AG10803 (cell line): ENCODE measurements around the gene NCK1.

ENCODE experiments used
- DNase-seq: peaks from one replicate; pipeline ENCODE4 v3.0.0; 2010; ENCODE audit warnings: low read depth
- H3K4me3 ChIP-seq: 2 replicates; pipeline ENCODE4 v1.5.1; 2011; ENCODE audit warnings: mild to moderate bottlenecking, low read length, control low read depth
- TF ChIP-seq, protein P1 (sequence below): conservative IDR thresholded peaks from 2 replicates; pipeline ENCODE4 v1.5.1; 2011; ENCODE audit warnings: mild to moderate bottlenecking, low read length, control low read depth, inconsistent platforms

The NCK1 gene

DNA sequence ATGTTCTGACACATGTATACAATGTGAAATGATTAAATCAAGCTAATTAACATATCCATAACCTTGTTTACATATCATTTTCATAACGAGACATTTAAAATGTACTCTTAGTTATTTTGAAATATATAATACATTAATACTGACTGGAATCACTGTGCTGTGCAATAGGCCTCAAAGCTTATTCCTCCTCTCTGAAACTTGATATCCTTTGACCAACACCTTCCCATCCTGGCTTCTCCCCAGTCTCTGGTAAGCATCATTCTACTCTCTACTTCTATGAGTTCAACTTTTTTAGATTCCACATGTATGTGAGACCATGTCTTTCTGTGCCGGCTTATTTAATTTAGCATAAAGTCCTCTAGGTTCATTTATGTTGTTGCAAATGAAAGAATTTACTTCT lies 48.7 kb downstream of the NCK1 start:
- DNase-seq: no peak
- no peak overlapping the region for H3K4me3 ChIP-seq
- TF ChIP-seq, protein P1, sequence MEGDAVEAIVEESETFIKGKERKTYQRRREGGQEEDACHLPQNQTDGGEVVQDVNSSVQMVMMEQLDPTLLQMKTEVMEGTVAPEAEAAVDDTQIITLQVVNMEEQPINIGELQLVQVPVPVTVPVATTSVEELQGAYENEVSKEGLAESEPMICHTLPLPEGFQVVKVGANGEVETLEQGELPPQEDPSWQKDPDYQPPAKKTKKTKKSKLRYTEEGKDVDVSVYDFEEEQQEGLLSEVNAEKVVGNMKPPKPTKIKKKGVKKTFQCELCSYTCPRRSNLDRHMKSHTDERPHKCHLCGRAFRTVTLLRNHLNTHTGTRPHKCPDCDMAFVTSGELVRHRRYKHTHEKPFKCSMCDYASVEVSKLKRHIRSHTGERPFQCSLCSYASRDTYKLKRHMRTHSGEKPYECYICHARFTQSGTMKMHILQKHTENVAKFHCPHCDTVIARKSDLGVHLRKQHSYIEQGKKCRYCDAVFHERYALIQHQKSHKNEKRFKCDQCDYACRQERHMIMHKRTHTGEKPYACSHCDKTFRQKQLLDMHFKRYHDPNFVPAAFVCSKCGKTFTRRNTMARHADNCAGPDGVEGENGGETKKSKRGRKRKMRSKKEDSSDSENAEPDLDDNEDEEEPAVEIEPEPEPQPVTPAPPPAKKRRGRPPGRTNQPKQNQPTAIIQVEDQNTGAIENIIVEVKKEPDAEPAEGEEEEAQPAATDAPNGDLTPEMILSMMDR: no peak

DNA sequence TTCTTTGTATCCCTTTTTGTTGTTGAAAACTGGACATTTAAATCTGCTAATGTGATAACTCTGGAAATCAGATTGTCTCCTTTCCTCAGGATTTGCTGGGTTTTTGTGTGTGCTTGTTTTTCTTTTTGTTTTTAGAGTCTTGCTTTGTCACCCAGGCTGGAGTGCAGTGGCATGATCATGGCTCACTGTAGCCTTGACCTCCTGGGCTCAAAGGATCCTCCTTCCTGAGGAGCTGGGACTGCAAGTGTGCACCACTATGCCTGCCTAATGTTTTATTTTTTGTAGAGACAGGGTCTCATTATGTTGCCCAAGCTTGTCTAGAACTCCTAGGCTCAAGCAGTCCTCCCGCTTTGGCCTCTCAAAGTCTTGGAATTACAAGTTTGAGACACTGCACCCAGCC lies 51.2 kb downstream of the NCK1 start:
- no peak overlapping the region for H3K4me3 ChIP-seq
- TF ChIP-seq, protein P1: no peak
- DNase-seq: no peak

DNA sequence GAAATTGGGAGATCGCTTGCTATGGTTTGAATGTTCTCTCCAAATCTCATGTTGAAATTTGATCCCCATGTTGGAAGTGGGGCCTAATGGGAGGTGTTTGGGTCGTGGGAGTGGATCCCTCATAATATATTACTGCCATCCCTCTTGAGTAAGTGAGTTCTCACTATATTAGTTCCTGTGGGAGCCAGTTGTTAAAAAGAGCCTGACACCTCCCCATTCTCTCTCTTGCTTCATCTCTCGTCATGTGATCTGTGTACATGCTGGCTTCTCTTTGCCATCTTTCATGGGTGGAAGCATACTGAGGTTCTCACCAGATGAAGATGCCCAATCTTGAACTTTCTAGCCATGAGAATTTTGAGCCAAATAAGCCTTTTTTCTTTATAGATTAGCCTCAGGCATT lies 52.7 kb downstream of the NCK1 start:
- TF ChIP-seq, protein P1: no peak
- no peak for DNase-seq
- no peak overlapping the region for H3K4me3 ChIP-seq

DNA sequence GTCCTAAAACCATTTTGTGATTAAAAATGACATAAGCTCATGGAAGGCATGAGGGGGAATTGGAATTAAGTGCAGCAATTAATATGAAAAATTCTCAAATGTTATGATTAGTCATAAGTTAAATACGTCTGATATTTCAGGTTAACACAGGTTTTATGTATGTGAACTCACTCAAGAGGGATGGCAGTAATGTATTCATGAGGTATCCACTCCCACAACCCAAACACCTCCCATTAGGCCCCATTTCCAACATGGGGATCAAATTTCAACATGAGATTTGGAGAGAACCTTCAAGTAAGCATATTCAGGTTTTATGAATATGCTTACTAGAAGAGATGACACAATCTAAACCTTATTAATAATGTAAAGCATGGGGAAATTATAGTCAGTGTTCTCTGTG lies 54.2 kb downstream of the NCK1 start:
- TF ChIP-seq, protein P1: no peak
- no peak overlapping the region for H3K4me3 ChIP-seq
- DNase-seq: no peak

DNA sequence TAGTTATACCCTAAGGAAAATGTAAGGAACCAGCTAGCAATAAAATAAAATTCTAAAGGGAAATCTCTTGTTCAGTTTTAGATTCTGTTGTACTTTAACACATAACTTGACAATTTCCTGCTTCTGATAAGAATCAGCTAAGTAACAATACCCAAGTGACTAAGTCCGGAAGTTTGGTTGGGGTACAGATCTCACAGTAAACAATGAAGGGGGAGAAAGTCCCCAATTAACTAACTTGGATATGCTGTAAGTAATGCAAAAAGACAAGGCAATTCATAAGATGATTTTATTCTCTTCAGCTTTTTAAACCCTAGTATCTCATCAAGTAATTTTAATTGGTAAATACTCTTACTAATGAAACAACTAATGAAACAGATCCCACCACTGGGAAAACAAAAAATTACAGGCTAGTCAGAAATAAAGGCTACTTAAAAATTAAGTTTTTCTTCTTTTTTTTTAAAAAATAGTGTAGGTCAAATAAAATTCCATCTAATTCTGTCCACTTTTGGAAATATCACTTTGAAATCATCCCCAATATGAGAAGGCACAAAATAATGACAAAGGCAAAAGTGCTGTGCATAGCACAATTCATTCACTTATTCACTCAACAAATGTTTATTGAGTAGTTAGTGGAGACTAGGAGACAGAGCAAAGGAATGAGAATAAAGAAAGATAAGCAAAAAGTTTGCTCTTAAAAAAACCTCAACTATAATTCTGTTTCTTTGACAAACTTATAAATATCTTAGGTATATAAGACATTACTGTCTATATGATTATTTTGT lies 58.0 kb downstream of the NCK1 start:
- TF ChIP-seq, protein P1: no peak
- DNase-seq: no peak
- H3K4me3 ChIP-seq: no peak overlapping the region

DNA sequence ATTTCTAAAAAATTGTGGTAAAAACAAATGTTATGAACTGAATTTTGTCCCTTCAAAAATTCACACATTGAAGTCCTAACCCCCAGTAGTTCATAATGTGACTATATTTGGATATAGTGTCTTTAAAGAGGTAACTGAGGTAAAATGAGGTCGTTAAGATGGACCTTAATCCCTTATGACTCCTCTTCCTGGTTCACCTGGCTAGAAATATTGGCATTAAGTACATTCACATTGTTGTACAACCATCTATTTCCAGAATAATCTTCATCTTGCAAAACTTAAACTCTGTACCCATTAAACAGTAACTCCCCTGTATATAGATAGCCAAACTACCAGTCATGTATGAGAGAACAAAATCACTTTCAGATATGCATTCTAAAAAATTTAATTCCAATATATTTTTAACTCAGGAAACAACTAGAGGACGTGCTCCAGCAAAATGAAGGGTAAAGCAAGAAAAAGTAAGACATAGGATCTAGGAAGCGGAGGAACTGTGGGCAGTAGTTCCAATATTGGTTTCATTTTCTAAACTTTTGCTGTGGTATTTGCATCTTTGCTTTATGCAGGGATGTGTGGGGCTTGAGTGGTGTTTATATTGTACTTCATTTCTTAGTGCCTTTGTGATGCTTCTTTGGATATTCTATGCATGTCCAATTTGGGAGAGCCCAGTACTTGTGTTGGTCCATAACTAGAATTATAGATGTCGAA lies 59.0 kb downstream of the NCK1 start:
- TF ChIP-seq, protein P1: no peak
- no peak for DNase-seq
- H3K4me3 ChIP-seq: no peak overlapping the region
